Lung (tissue), 12 donors: ENCODE results near the gene GDI1. TPM values are rescaled to one million over a fixed set of nuclear protein-coding genes. Genes with fewer than 3 reads are reported as not detected.

Source experiments
- ATAC-seq: fragments of 200-7000 bp; cut with Tn5 transposase; one replicate; pipeline ENCODE4 v1.9.1; 2020; ENCODE audit warnings: moderate number of reproducible peaks; ENCODE audit not compliant: insufficient read depth, low FRiP score
- DNase-seq, 3 donors: peaks; one replicate each; pipeline ENCODE4 v3.0.0-alpha.2; 2013 to 2017
- H3K27ac ChIP-seq, 2 donors: one replicate each; pipeline ENCODE4 v1.5.1; 2013; ENCODE audit warnings: mild to moderate bottlenecking in 2 of 2, moderate library complexity in 2 of 2, control low read depth in 1 of 2, inconsistent platforms in 1 of 2, low read depth in 1 of 2, low read length in 1 of 2
- H3K27me3 ChIP-seq, 3 donors: one replicate each; pipeline ENCODE4 v1.5.1; 2013; ENCODE audit warnings: low read length in 2 of 3; ENCODE audit not compliant: control insufficient read depth in 3 of 3, insufficient read depth in 3 of 3
- H3K36me3 ChIP-seq, 4 donors: one replicate each; pipeline ENCODE4 v1.5.1; 2013; ENCODE audit warnings: low read length in 4 of 4, mild to moderate bottlenecking in 1 of 4, moderate library complexity in 1 of 4; ENCODE audit not compliant: control insufficient read depth in 4 of 4, insufficient read depth in 4 of 4
- H3K4me1 ChIP-seq, 5 donors: one replicate each; pipeline ENCODE4 v1.5.1; 2013; ENCODE audit warnings: low read length in 5 of 5, mild to moderate bottlenecking in 2 of 5, moderate library complexity in 1 of 5; ENCODE audit not compliant: control insufficient read depth in 5 of 5, insufficient read depth in 5 of 5
- H3K4me3 ChIP-seq: one replicate; pipeline ENCODE4 v1.5.1; 2013; ENCODE audit warnings: mild to moderate bottlenecking, control low read depth, moderate library complexity
- H3K9ac ChIP-seq, 2 donors: one replicate each; pipeline ENCODE4 v1.5.1; 2013; ENCODE audit warnings: low read length in 2 of 2, control low read depth in 1 of 2; ENCODE audit not compliant: insufficient read depth in 1 of 2
- H3K9me3 ChIP-seq, 4 donors: one replicate each; pipeline ENCODE4 v1.5.1; 2013; ENCODE audit warnings: low read length in 3 of 4, mild to moderate bottlenecking in 1 of 4, moderate library complexity in 1 of 4; ENCODE audit not compliant: control insufficient read depth in 4 of 4, insufficient read depth in 3 of 4
- CTCF ChIP-seq: IDR thresholded peaks from 2 replicates; pipeline ENCODE4 v1.5.1; 2012; ENCODE audit warnings: mild to moderate bottlenecking; ENCODE audit errors: control extremely low read depth, extremely low read depth
- WGBS, 2 donors: extraction: QIAGEN DNeasy Blood & Tissue Kit; methylation state at CpG; one replicate each; pipeline ENCODE4 v1.1.7; 2013; 5-methylcytosine and 5-hydroxymethylcytosine counted together
- polyA plus RNA-seq, 2 donors: library from polyadenylated mRNA; stranded (reverse); fragments of 200-250 nt; gene quantifications; one replicate each; pipeline ENCODE4 v1.2.1, GENCODE V29; 2013
- total RNA-seq, 2 donors: library from RNA; depleted of rRNA in 1 of 2; stranded (reverse); fragments of >200 nt in 1 of 2; gene quantifications; one replicate each; pipeline ENCODE4 v1.2.1, GENCODE V29; 2014 to 2021
- donor health status: control.
- donor health status: control.
- donor health status: Bipolar disorder and iron deficiency.
- donor health status: healthy.
- donor health status: DM: yes; HTN: yes; CAD: no.

GDI1 gene
- total and polyA plus RNA-seq, 4 donors, result 64.0 to 130 (median 116) TPM

DNA sequence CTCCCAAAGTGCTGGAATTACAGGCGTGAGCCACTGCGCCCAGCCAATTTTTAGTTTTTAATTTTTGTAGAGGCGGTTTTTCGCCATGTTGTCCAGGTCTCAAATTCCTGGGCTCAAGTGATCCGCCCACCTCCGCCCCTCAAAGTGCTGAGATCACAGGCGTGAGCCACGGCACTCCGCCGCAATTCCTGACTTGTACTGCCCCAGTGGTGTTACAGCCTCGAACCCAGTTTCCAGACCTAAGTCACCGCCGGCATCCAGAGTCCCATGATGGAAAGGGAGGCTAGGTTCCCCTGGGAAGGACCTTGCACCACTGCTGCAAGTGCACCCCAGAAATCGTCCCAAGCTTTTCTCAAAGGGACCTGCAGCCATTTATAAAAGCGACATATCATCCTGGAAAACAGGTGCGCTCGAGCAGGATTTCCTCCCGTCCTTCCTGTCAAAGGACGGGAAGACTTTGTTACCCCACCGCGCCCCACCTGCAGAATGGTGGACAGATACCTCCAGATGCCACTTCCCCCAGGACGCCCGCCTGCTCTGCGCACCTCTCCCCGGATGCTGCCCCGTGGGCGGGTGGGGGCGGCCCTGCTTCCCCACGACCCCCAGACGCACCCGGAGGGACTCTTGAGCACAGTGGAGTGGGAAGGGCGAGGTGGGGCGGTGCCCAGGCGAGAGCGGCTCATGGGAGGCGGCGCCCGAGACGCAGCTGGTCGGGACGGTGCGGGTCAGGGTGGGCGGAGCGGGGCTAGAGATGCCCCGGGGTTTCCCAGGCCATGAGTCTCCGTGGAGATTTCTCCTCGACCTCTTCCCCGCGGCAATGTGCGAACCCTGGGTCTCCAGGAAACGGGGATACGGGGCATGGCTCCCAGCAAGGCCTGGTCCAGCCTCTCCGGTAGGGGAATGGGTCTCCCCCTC is 39.7 kb upstream of the GDI1 start:
- WGBS, 2 donors, result 5 to 46% methylated on average over 34 to 53 of the region's 53 CpGs
- no peak for TF ChIP-seq CTCF
- Histone ChIP-seq H3K4me3 (peak overlapping the region; percentile 43), H3K27me3 (no peaks in the 10 kb centered on the region), H3K9ac (peak overlapping the region; percentile 88), H3K36me3 (peaks cover 4 to 18% (median 12%) of the 10 kb centered on the region in 4 donors), H3K4me1 (peaks cover 0 to 16% (median 0%) of the 10 kb centered on the region in 5 donors), H3K27ac (peak overlapping the region; percentile 91 to 97), H3K9me3 (peaks cover 0 to 5% (median 2%) of the 10 kb centered on the region in 4 donors)
- ATAC-seq (peak; percentile 69), DNase-seq (peak; percentile 74 to 79 (median 78))

GRCh38 chrX:154397888-154398667 is 38.9 kb upstream of the GDI1 start, which contains the start of gene RPL10:
TSS of gene RPL10 (plus strand) at chrX:154398377. CDS start at chrX:154398520, 143 bp downstream.
- Histone ChIP-seq H3K4me3 (peak within 1 kb of the TSS; percentile 70), H3K36me3 (peaks cover 4 to 18% (median 13%) of the 10 kb centered on the region in 4 donors), H3K9ac (peak within 1 kb of the TSS; percentile 94 to 98), H3K27ac (peak within 1 kb of the TSS; percentile 97 to 98), H3K27me3 (no peaks in the 10 kb centered on the region), H3K4me1 (peaks cover 0 to 16% (median 0%) of the 10 kb centered on the region in 5 donors), H3K9me3 (peaks cover 0 to 5% (median 2%) of the 10 kb centered on the region in 4 donors)
- ATAC-seq, result peak; percentile 76
- TF ChIP-seq CTCF, result no peak
- peak; percentile 96 to 98 (median 97) for DNase-seq
- 0 to 41% methylated on average over 51 to 69 of the region's 69 CpGs for WGBS, 2 donors

DNA sequence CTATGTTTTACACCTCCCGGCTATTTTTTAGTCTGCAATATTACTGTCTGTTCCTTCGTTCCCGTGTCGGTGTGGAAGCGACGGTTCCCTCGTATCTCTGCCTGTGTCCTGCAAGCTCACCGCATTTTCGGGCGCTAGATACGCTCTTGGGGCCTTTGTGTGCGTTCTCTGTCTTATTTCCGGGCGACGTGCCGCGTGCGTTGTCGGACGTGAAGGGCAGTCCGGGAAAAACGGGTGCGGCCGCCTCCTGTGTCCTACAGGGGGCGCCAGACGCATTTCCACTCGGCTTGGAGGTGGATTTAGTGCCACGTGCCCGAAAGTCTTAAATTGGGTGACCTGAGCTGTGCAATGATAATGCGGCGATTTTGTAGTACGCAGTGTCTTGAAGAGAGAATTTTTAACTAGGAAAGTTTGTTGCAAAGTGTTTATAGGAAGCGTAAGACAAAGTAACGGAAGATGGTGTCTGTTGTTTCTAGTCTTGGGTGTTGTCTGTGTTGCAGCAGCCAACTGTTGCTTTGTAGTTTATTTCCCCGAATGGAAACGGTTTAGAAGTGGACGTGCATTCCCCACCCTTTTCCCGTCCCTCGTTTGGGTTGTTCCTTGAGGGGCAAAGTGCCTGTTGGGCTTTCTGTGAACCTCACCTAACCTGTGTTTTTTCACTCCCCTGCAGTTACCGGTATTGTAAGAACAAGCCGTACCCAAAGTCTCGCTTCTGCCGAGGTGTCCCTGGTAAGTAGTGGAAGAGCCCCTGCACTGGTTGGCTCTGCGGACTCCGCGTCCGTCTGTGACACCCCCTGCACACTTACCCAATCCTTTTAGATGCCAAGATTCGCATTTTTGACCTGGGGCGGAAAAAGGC is 38.1 kb upstream of the GDI1 start:
- WGBS, 2 donors, result 3 to 38% methylated on average over 49 of the region's 49 CpGs
- Histone ChIP-seq H3K36me3 (peaks cover 4 to 18% (median 13%) of the 10 kb centered on the region in 4 donors), H3K4me1 (peaks cover 0 to 16% (median 0%) of the 10 kb centered on the region in 5 donors), H3K27ac (peak overlapping the region; percentile 97 to 98), H3K9me3 (peaks cover 0 to 5% (median 2%) of the 10 kb centered on the region in 4 donors), H3K4me3 (peak overlapping the region; percentile 70), H3K9ac (peak overlapping the region; percentile 94 to 98), H3K27me3 (no peaks in the 10 kb centered on the region)
- peak; percentile 49 for ATAC-seq
- peak; percentile 53 for TF ChIP-seq CTCF
- peak; percentile 89 to 90 (median 90) for DNase-seq
